ENCODE measurements around the gene SLC15A5.

SLC15A5 gene

DNA sequence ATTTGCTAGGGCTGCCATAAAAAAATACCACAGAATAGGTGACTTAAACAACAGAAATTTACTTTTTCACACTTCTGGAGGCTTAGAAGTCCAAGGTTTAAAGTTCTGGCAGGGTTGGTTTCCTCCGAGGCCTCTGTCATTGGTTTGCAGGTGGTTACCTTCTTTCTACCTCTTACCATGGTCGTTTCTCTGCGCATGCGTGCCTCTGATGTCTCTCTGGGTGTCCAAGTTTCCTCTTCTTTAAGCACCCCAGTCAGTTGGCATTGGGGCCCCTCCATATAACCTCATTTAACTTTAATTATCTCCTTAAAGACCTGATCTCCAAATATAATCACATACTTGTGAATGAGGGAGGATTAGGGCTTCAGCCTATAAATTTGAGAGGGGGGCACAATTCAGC is 103.2 kb downstream of the SLC15A5 start:
- no peak for DNase-seq (ENCODE audit: low spot score)

DNA sequence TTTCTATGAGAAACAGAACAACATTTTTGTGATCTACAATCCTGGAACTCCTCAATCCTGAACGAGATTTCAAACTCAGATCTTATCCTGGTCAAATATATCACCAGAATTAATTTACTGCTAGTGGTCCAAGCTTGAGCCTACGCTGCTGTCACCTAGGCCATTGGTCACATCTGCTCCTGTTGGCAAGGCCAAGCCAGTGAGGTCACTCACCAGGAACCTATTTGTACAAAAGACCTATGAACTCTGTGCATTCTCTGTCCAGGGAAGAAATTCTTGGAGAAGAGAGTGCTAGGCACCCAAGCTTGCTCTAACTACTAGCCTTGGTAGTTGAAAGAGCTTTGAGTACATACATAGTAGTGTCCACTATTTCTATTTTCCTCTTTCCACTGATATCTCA is 106.1 kb downstream of the SLC15A5 start:
- no peak for DNase-seq (ENCODE audit: low spot score)

DNA sequence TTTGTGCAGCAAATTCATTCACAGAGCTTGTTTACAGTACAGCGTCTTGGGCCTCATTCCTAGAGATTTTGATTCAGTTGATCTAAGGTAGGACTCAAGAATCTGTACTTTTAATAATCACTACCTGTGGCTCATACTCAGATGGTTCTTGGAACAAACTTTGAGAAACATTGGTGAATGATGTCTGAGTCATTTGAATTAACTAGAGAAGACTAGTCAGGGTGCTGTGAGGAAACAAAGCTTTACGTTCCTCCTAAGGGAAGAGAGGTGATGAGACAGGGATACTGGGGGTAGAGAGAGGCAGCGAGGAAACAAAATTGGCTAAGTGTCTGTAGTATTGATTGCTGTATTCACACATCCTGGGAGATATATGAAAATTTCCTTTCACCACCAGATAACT is 109.4 kb downstream of the SLC15A5 start:
- no peak for DNase-seq (ENCODE audit: low spot score)

DNA sequence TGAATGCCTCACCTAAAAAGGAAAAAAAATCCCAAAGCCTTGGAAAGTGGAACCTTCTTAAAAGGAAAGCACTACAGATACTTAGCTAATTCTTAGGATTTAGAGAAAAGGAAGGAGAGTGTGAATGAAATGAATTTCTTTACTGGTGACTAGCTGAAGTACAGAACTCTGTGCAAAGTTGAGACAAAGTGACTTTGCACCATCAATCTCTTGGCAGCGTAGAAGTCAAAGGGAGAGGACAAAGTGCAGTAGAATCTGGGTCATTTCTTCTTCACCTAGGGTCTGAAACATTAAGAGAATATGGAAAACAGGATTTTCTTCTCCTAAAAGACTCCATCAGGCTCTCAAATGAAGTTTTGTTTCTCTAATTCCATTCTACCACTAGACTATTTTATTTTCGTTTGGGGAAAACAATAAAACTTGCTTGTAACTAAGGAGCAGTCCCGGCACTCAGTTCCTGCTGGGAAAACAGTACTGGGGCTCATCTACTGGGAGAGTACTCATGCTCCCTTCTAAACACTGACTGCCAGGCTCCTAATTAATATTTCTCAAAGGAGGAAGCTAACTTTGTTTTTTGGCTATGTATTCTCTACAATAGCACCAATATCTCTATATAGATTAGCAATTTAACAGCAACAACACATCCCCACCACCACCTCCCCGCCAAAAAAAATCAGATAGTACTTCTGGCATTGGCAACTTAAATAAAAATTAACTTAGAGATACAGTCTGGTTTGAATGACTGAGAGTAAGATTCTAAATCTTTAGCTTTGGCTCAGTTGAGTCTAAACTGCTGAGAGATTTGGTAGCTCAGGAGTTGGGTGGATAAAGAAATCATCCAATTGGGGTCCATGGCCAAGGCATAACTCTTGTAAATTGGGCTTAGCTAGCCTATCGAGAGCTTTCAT is 110.7 kb downstream of the SLC15A5 start:
- no peak for DNase-seq (ENCODE audit: low spot score)

DNA sequence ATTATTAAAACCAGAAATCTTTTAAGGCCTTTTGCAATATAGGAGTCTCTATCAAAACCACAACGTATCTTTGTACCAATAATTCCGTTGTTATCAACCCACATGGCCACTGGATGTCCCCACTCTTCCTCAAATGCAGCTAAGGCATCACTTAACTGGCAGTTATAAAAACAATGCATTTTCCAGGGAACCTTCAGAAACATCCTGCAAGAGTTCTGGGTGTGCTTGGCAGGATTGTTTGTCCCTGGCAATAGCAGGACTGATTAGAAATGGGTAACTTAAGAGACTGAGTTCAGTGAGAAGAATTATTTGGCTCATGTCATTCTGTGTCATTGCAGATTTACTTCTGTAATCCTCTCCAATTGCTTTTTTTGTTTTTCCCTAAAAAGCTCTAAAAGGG is 112.0 kb downstream of the SLC15A5 start:
- DNase-seq (ENCODE audit: low spot score): peak; percentile 60

DNA sequence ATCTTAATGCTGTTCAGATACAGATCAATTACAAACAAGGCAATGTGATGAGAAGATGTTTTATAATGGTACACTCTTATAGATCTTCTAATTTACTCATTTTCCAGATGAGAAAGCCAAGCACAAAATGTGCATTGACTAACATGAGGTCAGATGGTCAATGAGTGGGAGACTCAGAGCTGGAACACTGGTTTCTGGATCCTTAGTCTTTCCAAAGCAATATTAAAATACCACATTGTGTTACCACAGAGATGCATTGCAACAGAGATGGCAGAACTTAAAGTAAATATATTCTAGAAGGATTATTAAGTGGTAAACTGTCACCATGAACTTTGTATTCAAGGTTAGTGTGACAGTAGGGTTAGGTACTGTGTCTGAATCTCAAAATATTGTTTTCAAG is 113.6 kb downstream of the SLC15A5 start:
- no peak for DNase-seq (ENCODE audit: low spot score)

DNA sequence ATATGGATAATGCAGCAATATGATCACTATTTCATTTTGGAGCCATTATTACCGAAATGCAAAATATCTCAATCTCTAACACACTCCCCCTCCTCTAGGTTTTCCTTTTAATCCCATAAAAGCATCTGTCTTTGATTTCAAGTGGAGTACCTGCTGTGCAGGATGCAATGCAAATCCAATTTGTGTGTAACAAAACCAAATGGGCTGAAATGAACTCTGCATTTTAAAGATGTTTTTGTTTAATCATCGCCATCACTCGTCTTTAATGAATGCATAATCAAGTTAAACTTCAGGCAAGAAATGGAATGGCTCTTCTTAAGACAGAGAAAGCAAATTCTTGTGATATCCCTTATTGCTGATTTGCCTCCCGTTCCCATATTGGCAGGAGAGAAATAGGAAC is 114.3 kb downstream of the SLC15A5 start:
- DNase-seq (ENCODE audit: low spot score): no peak

DNA sequence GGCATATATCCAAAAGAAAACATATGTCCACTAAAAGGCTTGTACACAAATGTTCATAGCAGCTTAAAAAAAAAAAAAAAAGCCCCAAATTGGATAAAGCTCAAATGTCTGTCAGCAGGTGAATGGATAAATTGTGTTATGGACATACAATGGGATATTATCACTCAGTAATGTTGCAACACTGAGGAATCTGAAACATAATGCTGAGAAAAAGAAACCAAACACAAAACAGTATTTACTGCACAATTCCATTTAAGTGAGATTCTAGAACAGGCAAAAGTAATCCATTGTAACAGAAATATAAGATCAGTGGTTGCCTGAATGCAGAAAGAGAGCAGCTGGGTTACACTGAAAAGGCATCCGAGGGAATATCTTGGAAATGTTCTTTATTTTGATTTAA is 117.9 kb downstream of the SLC15A5 start:
- no peak for DNase-seq (ENCODE audit: low spot score)

DNA sequence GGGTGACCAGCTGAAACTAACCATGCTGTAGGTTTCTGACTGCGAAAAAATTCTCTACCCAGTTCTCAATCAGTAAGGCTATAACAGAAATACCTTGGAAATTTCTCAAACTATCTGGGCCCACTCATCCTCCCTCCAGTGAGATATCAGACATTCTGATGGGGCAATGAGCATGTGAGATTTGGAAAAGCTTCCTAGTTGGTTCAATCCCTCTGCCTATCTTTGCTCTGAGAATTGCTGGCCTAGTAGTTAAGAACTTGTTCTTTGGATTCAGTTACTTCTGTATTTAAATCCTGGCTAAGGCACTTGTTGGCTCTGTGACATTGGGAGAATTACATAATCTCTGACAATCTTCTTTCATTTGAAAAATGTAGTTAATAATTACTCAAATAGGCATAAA is 119.4 kb downstream of the SLC15A5 start:
- DNase-seq (ENCODE audit: low spot score): no peak

DNA sequence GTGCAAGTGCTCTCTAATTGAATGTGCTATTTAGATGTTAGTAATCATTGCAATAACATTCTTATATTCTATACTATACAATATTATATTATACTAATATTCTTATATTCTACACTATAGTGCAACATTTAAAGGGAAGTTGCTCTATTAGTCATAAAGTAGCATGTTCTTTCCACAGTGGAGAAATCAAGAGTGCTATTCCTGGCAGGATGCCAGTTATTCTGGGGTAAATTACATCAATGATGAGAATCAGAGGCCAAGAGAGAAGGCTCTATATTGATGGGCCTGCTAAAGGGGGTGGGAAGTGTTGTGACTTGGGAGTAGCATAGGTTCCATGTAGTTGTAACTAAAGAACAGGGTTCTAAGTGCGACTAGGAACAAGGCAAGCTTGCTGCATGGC is 121.5 kb downstream of the SLC15A5 start:
- DNase-seq (ENCODE audit: low spot score): no peak

DNA sequence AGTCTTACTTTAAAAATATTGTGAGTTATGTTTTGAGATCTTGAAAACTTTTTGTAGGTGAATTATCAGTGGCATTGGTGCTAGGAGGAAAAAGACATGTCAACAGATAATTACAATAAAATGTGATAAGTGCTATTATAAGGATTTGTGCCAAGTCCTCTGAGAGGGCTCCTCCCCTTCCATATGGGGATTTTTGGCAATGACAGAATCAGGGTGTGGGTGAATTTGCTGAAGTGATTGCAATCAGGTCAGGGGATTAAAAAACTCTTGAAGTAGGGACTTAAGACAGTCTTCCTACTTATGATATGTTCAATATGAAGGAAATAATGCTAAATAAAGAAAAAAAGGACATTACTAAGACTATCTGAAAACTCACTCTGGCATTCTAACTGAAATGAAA is 122.5 kb downstream of the SLC15A5 start:
- peak; percentile 50 for DNase-seq (ENCODE audit: low spot score)

DNA sequence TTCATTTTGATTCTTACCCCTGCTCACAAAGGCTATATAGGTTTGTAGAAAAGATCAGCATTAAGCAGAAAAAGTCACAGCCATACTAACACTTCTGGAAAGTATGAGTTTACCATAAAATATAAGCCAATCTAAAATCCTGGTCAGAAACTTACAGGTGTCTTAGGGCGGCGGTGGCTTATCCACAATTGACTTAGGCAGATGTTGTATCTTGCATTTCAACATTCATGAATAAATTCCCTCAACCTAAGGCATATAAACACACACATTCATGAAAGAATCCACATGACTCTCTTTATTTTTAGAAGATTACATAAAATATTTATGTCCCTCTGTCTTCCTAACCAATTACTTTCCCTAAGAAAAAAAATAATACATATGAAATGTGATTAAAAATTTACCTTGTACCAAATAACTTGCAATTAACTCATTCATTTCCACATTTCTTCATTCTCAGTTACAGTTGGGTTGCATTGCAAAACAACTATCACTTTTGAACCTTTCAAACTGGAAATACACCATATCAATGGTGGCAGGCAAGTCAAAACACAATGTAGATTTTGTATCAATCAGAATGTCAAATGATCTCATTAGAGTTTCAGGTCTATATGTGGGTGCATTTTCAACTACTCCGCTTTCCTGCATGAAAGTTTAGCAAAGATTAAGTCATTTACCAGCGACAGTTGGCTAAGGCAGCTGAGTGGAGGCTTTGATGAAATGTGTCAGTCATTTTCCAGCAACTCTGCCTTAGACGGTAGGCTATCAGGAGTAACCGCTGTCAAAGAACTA is 124.4 kb downstream of the SLC15A5 start:
- DNase-seq (ENCODE audit: low spot score): no peak

DNA sequence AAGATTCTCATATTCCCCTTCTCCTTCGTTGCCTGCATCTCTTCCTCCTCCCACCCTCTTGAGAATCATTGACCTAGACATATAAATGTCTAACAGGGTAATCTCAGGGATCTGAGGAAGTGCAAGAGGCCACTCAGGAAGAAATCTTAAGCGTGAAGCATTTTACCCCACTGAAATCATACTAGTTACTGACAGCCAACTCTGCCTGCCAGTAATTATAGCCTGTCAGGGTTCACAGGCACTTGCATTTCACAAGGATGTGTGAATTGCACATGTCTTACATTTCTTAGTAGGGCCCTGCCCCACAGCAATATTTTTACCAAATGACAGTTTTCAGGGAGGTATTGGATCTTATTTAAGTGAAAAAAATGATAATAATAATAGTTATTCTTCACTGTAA is 127.2 kb downstream of the SLC15A5 start:
- DNase-seq (ENCODE audit: low spot score): no peak

DNA sequence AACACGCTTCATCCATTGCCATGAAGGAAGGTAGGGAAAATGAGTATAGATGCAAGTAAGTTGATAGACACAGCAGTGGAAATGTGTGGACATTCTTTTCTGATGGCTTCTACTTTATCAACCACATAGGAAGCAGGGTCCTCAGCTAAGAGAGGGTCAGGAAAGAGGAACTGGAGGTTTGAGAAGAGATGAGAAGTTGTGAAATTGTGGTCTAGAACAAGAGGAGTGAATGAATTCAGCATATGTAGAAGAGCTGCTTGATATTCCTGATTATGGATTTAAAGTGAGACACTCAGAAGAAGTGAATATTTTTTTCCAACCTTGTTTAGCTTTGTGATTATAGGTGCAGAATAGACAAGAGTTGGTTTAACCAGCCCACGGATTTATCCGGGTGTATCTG is 128.5 kb downstream of the SLC15A5 start:
- DNase-seq (ENCODE audit: low spot score): no peak

All from D341Med (cell line).